ENCODE results near the gene PTDSS2. TPM values are rescaled to one million over a fixed set of nuclear protein-coding genes. Genes with fewer than 3 reads are reported as not detected.
A peak's percentile ranks its signal among the peaks of the same experiment; 100 is the strongest.

PTDSS2 gene
- total and polyA plus RNA-seq, 2 of the 13 experiments (the other 11 are each of a cell fraction or from before 2014, with no cell fraction given), result 21.7 to 26.4 TPM

GRCh38 chr11:518463-519202, 68.6 kb downstream of the PTDSS2 start (continued):
- TF ChIP-seq, protein P1, sequence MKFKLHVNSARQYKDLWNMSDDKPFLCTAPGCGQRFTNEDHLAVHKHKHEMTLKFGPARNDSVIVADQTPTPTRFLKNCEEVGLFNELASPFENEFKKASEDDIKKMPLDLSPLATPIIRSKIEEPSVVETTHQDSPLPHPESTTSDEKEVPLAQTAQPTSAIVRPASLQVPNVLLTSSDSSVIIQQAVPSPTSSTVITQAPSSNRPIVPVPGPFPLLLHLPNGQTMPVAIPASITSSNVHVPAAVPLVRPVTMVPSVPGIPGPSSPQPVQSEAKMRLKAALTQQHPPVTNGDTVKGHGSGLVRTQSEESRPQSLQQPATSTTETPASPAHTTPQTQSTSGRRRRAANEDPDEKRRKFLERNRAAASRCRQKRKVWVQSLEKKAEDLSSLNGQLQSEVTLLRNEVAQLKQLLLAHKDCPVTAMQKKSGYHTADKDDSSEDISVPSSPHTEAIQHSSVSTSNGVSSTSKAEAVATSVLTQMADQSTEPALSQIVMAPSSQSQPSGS (CRISPR knock-in tag; IDR thresholded peaks at IDR 0.05), result peak; percentile 52; the same call in 1 of the 2 replicates
- TF ChIP-seq ZNF33A (CRISPR knock-in tag; IDR thresholded peaks at IDR 0.05; ENCODE audit: borderline replicate concordance) (no peak), WIZ (CRISPR knock-in tag; IDR thresholded peaks at IDR 0.05) (no peak), ZNF7 (CRISPR knock-in tag; IDR thresholded peaks at IDR 0.05) (no peak), ZNF691 (CRISPR knock-in tag; IDR thresholded peaks at IDR 0.05; ENCODE audit: borderline replicate concordance, low read depth) (0 out of 2 replicates have a peak, but pooled peaks have one; percentile 43), RFX3 (CRISPR knock-in tag; IDR thresholded peaks at IDR 0.05) (no peak), ZNF501 (CRISPR knock-in tag; IDR thresholded peaks at IDR 0.05) (no peak; the same call in 1 of the 2 replicates), EED (CRISPR knock-in tag; IDR thresholded peaks at IDR 0.05) (0 out of 2 replicates have a peak, but pooled peaks have one; percentile 38), ETV6 (CRISPR knock-in tag; conservative IDR thresholded peaks at IDR 0.05) (no peak), ZNF776 (CRISPR knock-in tag; IDR thresholded peaks at IDR 0.05) (peak; percentile 47; the same call in 1 of the 2 replicates), SNAI1 (CRISPR knock-in tag; IDR thresholded peaks at IDR 0.05; ENCODE audit: borderline replicate concordance) (peak; percentile 74; the same call in 1 of the 2 replicates), TGIF2 (CRISPR knock-in tag; IDR thresholded peaks at IDR 0.05) (no peak), IKZF1 (IDR thresholded peaks at IDR 0.05) (no peak), ZSCAN9 (CRISPR knock-in tag; IDR thresholded peaks at IDR 0.05; ENCODE audit: borderline replicate concordance) (no peak), ESRRA (CRISPR knock-in tag; IDR thresholded peaks at IDR 0.05; ENCODE audit: low read depth) (peak; percentile 62; the same call in 1 of the 2 replicates)
- TF ChIP-seq, protein P2, sequence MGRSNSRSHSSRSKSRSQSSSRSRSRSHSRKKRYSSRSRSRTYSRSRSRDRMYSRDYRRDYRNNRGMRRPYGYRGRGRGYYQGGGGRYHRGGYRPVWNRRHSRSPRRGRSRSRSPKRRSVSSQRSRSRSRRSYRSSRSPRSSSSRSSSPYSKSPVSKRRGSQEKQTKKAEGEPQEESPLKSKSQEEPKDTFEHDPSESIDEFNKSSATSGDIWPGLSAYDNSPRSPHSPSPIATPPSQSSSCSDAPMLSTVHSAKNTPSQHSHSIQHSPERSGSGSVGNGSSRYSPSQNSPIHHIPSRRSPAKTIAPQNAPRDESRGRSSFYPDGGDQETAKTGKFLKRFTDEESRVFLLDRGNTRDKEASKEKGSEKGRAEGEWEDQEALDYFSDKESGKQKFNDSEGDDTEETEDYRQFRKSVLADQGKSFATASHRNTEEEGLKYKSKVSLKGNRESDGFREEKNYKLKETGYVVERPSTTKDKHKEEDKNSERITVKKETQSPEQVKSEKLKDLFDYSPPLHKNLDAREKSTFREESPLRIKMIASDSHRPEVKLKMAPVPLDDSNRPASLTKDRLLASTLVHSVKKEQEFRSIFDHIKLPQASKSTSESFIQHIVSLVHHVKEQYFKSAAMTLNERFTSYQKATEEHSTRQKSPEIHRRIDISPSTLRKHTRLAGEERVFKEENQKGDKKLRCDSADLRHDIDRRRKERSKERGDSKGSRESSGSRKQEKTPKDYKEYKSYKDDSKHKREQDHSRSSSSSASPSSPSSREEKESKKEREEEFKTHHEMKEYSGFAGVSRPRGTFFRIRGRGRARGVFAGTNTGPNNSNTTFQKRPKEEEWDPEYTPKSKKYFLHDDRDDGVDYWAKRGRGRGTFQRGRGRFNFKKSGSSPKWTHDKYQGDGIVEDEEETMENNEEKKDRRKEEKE (IDR thresholded peaks at IDR 0.05), result no peak
- TF ChIP-seq, protein P3, sequence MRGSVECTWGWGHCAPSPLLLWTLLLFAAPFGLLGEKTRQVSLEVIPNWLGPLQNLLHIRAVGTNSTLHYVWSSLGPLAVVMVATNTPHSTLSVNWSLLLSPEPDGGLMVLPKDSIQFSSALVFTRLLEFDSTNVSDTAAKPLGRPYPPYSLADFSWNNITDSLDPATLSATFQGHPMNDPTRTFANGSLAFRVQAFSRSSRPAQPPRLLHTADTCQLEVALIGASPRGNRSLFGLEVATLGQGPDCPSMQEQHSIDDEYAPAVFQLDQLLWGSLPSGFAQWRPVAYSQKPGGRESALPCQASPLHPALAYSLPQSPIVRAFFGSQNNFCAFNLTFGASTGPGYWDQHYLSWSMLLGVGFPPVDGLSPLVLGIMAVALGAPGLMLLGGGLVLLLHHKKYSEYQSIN (CRISPR knock-in tag; IDR thresholded peaks at IDR 0.05; ENCODE audit: borderline replicate concordance), result no peak
